K562 (cell line): ENCODE results near the gene BSN. TPM values are rescaled to one million over a fixed set of nuclear protein-coding genes. Genes with fewer than 3 reads are reported as not detected.

Experiments used
- ADNP ChIP-seq: fragments of 200-800 bp; sonication (Bioruptor generic); IDR thresholded peaks from 2 replicates; pipeline ENCODE4 v1.6.1; 2016; ENCODE audit warnings: missing genetic modification characterization, missing compliant biosample characterization
- ARID1B ChIP-seq: fragments of 450-650 bp; IDR thresholded peaks from 2 replicates; pipeline ENCODE4 v1.6.1; 2016; ENCODE audit warnings: antibody characterized with exemption, mild to moderate bottlenecking, inconsistent platforms
- E2F6 ChIP-seq, 2 experiments: IDR thresholded peaks; 2 replicates each; pipeline ENCODE4 v1.6.1; 2011; ENCODE audit warnings: borderline replicate concordance in 1 of 2, control low read depth in 1 of 2, low read depth in 1 of 2, low read length in 1 of 2, mild to moderate bottlenecking in 1 of 2, mixed read lengths in 1 of 2, moderate library complexity in 1 of 2; ENCODE audit not compliant: insufficient read depth in 1 of 2, insufficient read length in 1 of 2, poor library complexity in 1 of 2, severe bottlenecking in 1 of 2; ENCODE audit errors: extremely low read depth in 1 of 2
- HEY1 ChIP-seq: fragments of 250-450 bp; sonication (Bioruptor Pico); IDR thresholded peaks from 2 replicates; pipeline ENCODE4 v1.5.0; 2020; ENCODE audit warnings: mild to moderate bottlenecking, moderate library complexity, borderline replicate concordance
- KDM5B ChIP-seq: fragments of 200-600 bp; sonication (generic); IDR thresholded peaks from 2 replicates; pipeline ENCODE4 v1.6.1; 2012; ENCODE audit warnings: low read depth, mild to moderate bottlenecking, moderate library complexity, low read length, control low read depth, inconsistent platforms; ENCODE audit not compliant: insufficient replicate concordance
- NFXL1 ChIP-seq: fragments of 450-650 bp; formaldehyde crosslinking; IDR thresholded peaks from 2 replicates; pipeline ENCODE4 v1.4.0; 2021; ENCODE audit warnings: mild to moderate bottlenecking
- PHF8 ChIP-seq: fragments of 200-600 bp; sonication (generic); IDR thresholded peaks from 2 replicates; pipeline ENCODE4 v1.6.1; 2012; ENCODE audit warnings: mixed run types, mild to moderate bottlenecking, inconsistent platforms, low read length, moderate library complexity, borderline replicate concordance
- POLR2AphosphoS5 ChIP-seq: IDR thresholded peaks from 2 replicates; pipeline ENCODE4 v1.6.1; 2011; ENCODE audit warnings: mild to moderate bottlenecking, low read depth, low read length, moderate library complexity; ENCODE audit not compliant: control insufficient read depth, insufficient read depth
- POLR2B ChIP-seq: fragments of 450-650 bp; IDR thresholded peaks from 2 replicates; pipeline ENCODE4 v1.6.1; 2018; ENCODE audit warnings: low read depth; ENCODE audit not compliant: partially characterized antibody
- TRIM24 ChIP-seq, 2 experiments: fragments of 450-650 bp; IDR thresholded peaks; 2 replicates each; pipeline ENCODE4 v1.6.1; 2016
- ZBED1 ChIP-seq: IDR thresholded peaks from 2 replicates; pipeline ENCODE4 v1.6.1; 2014
- ZBTB40 ChIP-seq, 2 experiments: fragments of 450-650 bp in 1 of 2; sonication (generic) in 1 of 2; formaldehyde crosslinking in 1 of 2; IDR thresholded peaks; 2 replicates each; pipeline versions ENCODE4 v1.7.1 to v1.9.0; 2016 to 2022; ENCODE audit warnings: inconsistent platforms in 1 of 2, mild to moderate bottlenecking in 1 of 2, missing genetic modification reagents in 1 of 2
- ZEB2 ChIP-seq: fragments of 450-650 bp; IDR thresholded peaks from 2 replicates; pipeline ENCODE4 v1.6.1; 2016
- ZFP30 ChIP-seq: fragments of 250-450 bp; sonication (Bioruptor Pico); IDR thresholded peaks from 2 replicates; pipeline ENCODE4 v1.8.0; 2022; ENCODE audit warnings: moderate library complexity, mild to moderate bottlenecking, inconsistent platforms, borderline replicate concordance
- polyA plus RNA-seq, 8 experiments: library from polyadenylated mRNA; depleted of rRNA in 4 of 8; stranded (reverse) in 5 of 8; unstranded in 3 of 8; fragments of >200 nt; fragmentation: Nextera tagmentation in 2 of 8; fragmentation: Illumina TruSeq in 1 of 8; extraction: Ambion mirVana in 2 of 8; extraction: Trizol in 1 of 8; gene quantifications; 2 replicates each; pipeline versions ENCODE4 v1.2.1 to v1.2.3, GENCODE V29; 2011 to 2014; ENCODE audit warnings: inconsistent platforms in 1 of 8, missing spikeins in 1 of 8
- total RNA-seq, 7 experiments: library from RNA; depleted of rRNA in 6 of 7; stranded (reverse); fragments of >200 nt in 6 of 7; fragmentation: Illumina TruSeq in 2 of 7; extraction: Trizol in 2 of 7; gene quantifications; 2 replicates each; pipeline versions ENCODE4 v1.2.1 to v1.2.3, GENCODE V29; 2011 to 2021; ENCODE audit warnings: low replicate concordance in 1 of 7
- TF ChIP-seq, protein P1 (sequence below): fragments of 200-800 bp; sonication (Bioruptor generic); IDR thresholded peaks from 2 replicates; pipeline ENCODE4 v1.6.1; 2017; ENCODE audit warnings: missing genetic modification characterization, missing compliant biosample characterization

Gene BSN
- total and polyA plus RNA-seq, 9 of the 15 experiments (the other 6 are each of a cell fraction or from before 2014, with no cell fraction given), result 0.03 to 1.5 (median 0.29) TPM

DNA sequence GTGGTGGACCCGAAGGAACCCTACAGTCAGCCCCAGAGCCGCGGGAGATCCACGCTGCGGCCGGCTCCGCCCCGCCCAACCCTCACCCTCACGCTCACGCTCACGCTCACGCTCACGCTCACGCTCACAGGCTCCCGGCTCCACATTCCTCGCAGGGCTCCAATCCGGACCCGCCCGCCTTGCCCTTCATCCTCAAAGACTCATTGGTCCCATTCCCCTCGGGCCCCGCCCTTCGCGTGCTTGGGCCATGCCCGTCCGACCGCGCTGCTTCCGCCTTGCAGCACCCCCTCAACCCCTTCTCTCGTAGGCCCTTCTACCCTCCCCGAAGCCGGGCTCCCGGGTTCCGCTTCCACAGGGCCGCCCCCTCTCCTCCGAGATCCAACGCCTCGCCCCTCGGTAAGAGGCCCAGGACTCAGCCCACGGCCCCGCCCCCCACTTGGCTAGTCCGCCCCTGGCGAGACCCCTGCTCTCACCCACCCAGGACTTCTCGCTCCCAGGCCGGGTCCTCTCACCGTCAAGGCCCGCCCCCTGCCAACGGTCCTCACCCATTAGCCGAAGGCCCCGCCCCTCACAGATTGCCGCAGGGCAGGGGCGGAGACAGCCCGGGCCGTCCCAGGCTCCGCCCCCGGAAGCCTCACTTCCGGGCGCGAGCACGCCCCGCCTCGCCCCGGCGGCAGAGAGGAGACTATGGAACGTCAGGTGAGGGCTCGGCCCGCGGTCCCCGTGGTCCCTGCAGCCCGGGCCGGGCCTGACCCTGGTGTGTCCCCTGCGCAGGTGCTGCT is 119.6 kb downstream of the BSN start, which contains the start of gene APEH (continued):
- TF ChIP-seq KDM5B (peak; percentile 6), NFXL1 (CRISPR knock-in tag) (no peak), ZBTB40 (IDR thresholded peaks at IDR 0.05) (peak; percentile 93), ZBTB40 (CRISPR knock-in tag; IDR thresholded peaks at IDR 0.05) (no peak), ZEB2 (peak; percentile 72), POLR2B (peak; percentile 74), ZFP30 (CRISPR knock-in tag) (no peak), TRIM24 (IDR thresholded peaks at IDR 0.05) (peak in 1 of 2 experiments; percentile 85; a peak in 2 of 4 replicates), ARID1B (no peak), ZBED1 (no peak), E2F6 (IDR thresholded peaks at IDR 0.05; ENCODE audit: borderline replicate concordance in 1 of 2, extremely low read depth in 1 of 2, insufficient read depth in 1 of 2, insufficient read length in 1 of 2, low read depth in 1 of 2, low read length in 1 of 2, poor library complexity in 1 of 2, severe bottlenecking in 1 of 2) (peak; percentile 68 to 81), PHF8 (peak; percentile 78; the same call in 1 of the 2 replicates), ADNP (tag) (no peak), HEY1 (no peak), POLR2AphosphoS5 (0 out of 2 replicates have a peak, but pooled peaks have one; percentile 35)
- TF ChIP-seq, protein P1, sequence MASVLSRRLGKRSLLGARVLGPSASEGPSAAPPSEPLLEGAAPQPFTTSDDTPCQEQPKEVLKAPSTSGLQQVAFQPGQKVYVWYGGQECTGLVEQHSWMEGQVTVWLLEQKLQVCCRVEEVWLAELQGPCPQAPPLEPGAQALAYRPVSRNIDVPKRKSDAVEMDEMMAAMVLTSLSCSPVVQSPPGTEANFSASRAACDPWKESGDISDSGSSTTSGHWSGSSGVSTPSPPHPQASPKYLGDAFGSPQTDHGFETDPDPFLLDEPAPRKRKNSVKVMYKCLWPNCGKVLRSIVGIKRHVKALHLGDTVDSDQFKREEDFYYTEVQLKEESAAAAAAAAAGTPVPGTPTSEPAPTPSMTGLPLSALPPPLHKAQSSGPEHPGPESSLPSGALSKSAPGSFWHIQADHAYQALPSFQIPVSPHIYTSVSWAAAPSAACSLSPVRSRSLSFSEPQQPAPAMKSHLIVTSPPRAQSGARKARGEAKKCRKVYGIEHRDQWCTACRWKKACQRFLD (CRISPR knock-in tag), result 0 out of 2 replicates have a peak, but pooled peaks have one; percentile 51
